ENCODE results near the gene SHB. TPM values are rescaled to one million over a fixed set of nuclear protein-coding genes. Genes with fewer than 3 reads are reported as not detected.

Gene SHB
- total RNA-seq, 1 experiment from 2014 or later, result 7.6 TPM

GRCh38 chr9:37953775-37954437 is 115.1 kb downstream of the SHB start:
- Mint-ChIP-seq H3K4me3 (ENCODE audit: low read depth, unreplicated experiment) (no peak overlapping the region), H3K27me3 (ENCODE audit: unreplicated experiment) (no peaks in the 10 kb centered on the region), H3K36me3 (ENCODE audit: insufficient read depth, unreplicated experiment) (peaks cover 26% of the 10 kb centered on the region), H3K9me3 (ENCODE audit: low read depth, unreplicated experiment) (no peaks in the 10 kb centered on the region), H3K4me1 (ENCODE audit: low read depth, unreplicated experiment) (peaks cover 34% of the 10 kb centered on the region), H3K27ac (ENCODE audit: unreplicated experiment) (peak overlapping the region; percentile 82)
- intact Hi-C loops (cut with micrococcal nuclease; ENCODE audit: unreplicated experiment), result no loop called here
- CTCF ChIA-PET, result no interaction called here
- no peak for TF ChIP-seq CTCF (IDR thresholded peaks at IDR 0.05; ENCODE audit: unreplicated experiment)
- no TSS peak for BruUV-seq (replicated peaks)
- DNase-seq, result peak; percentile 48

- no TSS peak for BruUV-seq (replicated peaks)
- intact Hi-C loops (cut with micrococcal nuclease; ENCODE audit: unreplicated experiment), result no loop called here
- Mint-ChIP-seq H3K4me3 (ENCODE audit: low read depth, unreplicated experiment) (no peak overlapping the region), H3K4me1 (ENCODE audit: low read depth, unreplicated experiment) (peaks cover 34% of the 10 kb centered on the region), H3K36me3 (ENCODE audit: insufficient read depth, unreplicated experiment) (peaks cover 26% of the 10 kb centered on the region), H3K27me3 (ENCODE audit: unreplicated experiment) (no peaks in the 10 kb centered on the region), H3K9me3 (ENCODE audit: low read depth, unreplicated experiment) (no peaks in the 10 kb centered on the region), H3K27ac (ENCODE audit: unreplicated experiment) (peak overlapping the region; percentile 82)
- CTCF ChIA-PET, result no interaction called here
- DNase-seq, result no peak
- TF ChIP-seq CTCF (IDR thresholded peaks at IDR 0.05; ENCODE audit: unreplicated experiment), result no peak
Measured at GRCh38 chr9:37953206-37953774, 115.7 kb downstream of the SHB start.

- Mint-ChIP-seq H3K36me3 (ENCODE audit: insufficient read depth, unreplicated experiment) (peaks cover 26% of the 10 kb centered on the region), H3K4me1 (ENCODE audit: low read depth, unreplicated experiment) (peaks cover 34% of the 10 kb centered on the region), H3K9me3 (ENCODE audit: low read depth, unreplicated experiment) (no peaks in the 10 kb centered on the region), H3K27ac (ENCODE audit: unreplicated experiment) (peak overlapping the region; percentile 82), H3K27me3 (ENCODE audit: unreplicated experiment) (no peaks in the 10 kb centered on the region), H3K4me3 (ENCODE audit: low read depth, unreplicated experiment) (no peak overlapping the region)
- BruUV-seq (replicated peaks), result no TSS peak
- CTCF ChIA-PET, result no interaction called here
- intact Hi-C loops (cut with micrococcal nuclease; ENCODE audit: unreplicated experiment), result no loop called here
- DNase-seq, result no peak
- TF ChIP-seq CTCF (IDR thresholded peaks at IDR 0.05; ENCODE audit: unreplicated experiment), result no peak
Measured at GRCh38 chr9:37952731-37953130, 116.3 kb downstream of the SHB start.

- TF ChIP-seq CTCF (IDR thresholded peaks at IDR 0.05; ENCODE audit: unreplicated experiment), result no peak
- H3K9me3 Mint-ChIP-seq (ENCODE audit: low read depth, unreplicated experiment), result no peaks in the 10 kb centered on the region
- H3K4me1 Mint-ChIP-seq (ENCODE audit: low read depth, unreplicated experiment), result peaks cover 34% of the 10 kb centered on the region
- BruUV-seq (replicated peaks), result no TSS peak
- no peaks in the 10 kb centered on the region for H3K27me3 Mint-ChIP-seq (ENCODE audit: unreplicated experiment)
- no peak for DNase-seq
- CTCF ChIA-PET, result no interaction called here
- no peak overlapping the region for H3K4me3 Mint-ChIP-seq (ENCODE audit: low read depth, unreplicated experiment)
- intact Hi-C loops (cut with micrococcal nuclease; ENCODE audit: unreplicated experiment), result no loop called here
- peak overlapping the region; percentile 82 for H3K27ac Mint-ChIP-seq (ENCODE audit: unreplicated experiment)
- peaks cover 31% of the 10 kb centered on the region for H3K36me3 Mint-ChIP-seq (ENCODE audit: insufficient read depth, unreplicated experiment)
Measured at GRCh38 chr9:37951671-37952449, 117.2 kb downstream of the SHB start.
